GM12891 (cell line): ENCODE results near the gene SPINDOC.

Source experiments
- DNase-seq: peaks from one replicate; pipeline ENCODE4 v3.0.0; 2011; ENCODE audit warnings: low spot score; ENCODE audit not compliant: insufficient read length
- FAIRE-seq: peaks from 2 replicates; lab custom pipeline; 2011; peaks lifted over from hg19 to GRCh38; lab: Jason Lieb, UNC
- POLR2AphosphoS5 ChIP-seq: IDR thresholded peaks from 2 replicates; pipeline ENCODE4 v1.6.1; 2011; ENCODE audit warnings: low read depth, low read length, control low read depth
- SPI1 ChIP-seq: IDR thresholded peaks from 2 replicates; pipeline ENCODE4 v1.6.1; 2011; ENCODE audit warnings: low read depth, low read length, control low read depth

The SPINDOC gene

DNA sequence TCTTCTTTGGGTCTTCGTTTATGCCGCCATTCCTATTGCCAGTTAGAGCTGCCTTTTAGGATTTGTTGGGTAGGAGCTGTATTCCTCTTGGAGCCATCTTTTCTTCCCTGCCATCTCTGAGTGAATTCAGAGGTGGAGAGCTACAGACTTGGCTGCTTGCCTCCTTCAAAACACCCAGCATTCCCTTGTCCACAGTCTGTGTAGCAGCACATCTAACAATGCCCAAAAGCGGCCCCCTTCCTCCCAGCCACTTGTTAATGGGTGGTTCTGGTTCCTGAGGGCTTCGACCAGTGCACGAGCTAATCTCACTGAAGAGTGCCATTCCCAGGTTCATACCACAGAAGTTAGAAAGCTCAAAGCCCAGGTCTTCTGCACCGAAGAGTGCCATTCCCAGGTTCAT, 63.4 kb downstream of the SPINDOC start:
- TF ChIP-seq SPI1 (no peak), POLR2AphosphoS5 (no peak)
- no peak for DNase-seq
- no peak for FAIRE-seq
